ENCODE data around the gene NRXN3. TPM values are rescaled to one million over a fixed set of nuclear protein-coding genes. Genes with fewer than 3 reads are reported as not detected.

The NRXN3 gene
- total RNA-seq, 4 donors from 2014 or later: 0.19 to 1.4 (median 0.40) TPM

GRCh38 chr14:78282437-78282836, 112.3 kb downstream of the NRXN3 start:
- DNase-seq (ENCODE audit: low spot score): no peak
- ATAC-seq (ENCODE audit: low FRiP score): no peak
- TF ChIP-seq CTCF (IDR thresholded peaks at IDR 0.05): no peak

GRCh38 chr14:78286210-78286609, 116.0 kb downstream of the NRXN3 start:
- ATAC-seq (ENCODE audit: low FRiP score) (no peak), DNase-seq (ENCODE audit: low spot score) (no peak)
- no peak for TF ChIP-seq CTCF (IDR thresholded peaks at IDR 0.05)

DNA sequence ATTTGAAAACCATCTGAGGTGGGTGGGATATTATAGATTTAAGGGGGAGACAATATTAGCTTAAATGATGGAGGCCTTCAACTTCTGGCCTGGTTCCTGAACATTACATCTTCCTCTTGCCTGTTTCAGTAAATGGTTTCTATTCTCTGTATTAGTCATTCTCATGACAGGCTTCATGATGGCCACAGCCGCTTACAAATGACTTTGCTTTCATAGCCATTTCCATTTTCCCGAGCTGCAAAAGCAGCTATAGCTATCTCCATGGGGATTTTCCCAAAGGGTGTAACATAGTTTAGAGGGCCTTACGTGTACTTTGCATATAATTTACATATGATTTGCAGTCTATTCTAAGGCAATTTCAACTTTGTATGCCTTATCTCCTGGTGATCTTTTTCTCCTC, 121.8 kb downstream of the NRXN3 start:
- no peak for DNase-seq (ENCODE audit: low spot score)
- TF ChIP-seq CTCF (IDR thresholded peaks at IDR 0.05): no peak
- ATAC-seq (ENCODE audit: low FRiP score): no peak

DNA sequence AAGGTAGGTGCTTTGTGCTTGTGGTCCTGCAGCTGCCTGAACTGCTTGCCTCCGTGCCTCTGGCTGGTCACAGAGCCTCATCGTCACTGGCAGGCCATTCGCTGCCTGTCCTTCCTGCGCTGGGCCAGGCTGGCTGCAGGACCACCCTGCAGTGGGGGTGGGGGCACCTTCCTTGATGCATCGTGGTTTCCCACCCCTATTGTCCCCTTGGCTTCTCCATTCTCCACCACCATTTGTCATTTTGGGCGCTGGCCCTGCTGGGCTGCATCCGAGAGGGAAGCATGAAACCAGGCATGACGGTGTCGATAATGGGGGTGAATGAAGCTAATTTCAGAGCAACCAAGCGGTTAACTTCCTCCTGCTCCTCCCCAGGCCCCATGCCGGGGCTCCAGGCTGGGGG, 127.7 kb downstream of the NRXN3 start:
- ATAC-seq (ENCODE audit: low FRiP score): no peak
- no peak for TF ChIP-seq CTCF (IDR thresholded peaks at IDR 0.05)
- no peak for DNase-seq (ENCODE audit: low spot score)

- ATAC-seq (ENCODE audit: low FRiP score): no peak
- TF ChIP-seq CTCF (IDR thresholded peaks at IDR 0.05): no peak
- DNase-seq (ENCODE audit: low spot score): no peak
Observed at GRCh38 chr14:78298298-78298697, 128.1 kb downstream of the NRXN3 start.

DNA sequence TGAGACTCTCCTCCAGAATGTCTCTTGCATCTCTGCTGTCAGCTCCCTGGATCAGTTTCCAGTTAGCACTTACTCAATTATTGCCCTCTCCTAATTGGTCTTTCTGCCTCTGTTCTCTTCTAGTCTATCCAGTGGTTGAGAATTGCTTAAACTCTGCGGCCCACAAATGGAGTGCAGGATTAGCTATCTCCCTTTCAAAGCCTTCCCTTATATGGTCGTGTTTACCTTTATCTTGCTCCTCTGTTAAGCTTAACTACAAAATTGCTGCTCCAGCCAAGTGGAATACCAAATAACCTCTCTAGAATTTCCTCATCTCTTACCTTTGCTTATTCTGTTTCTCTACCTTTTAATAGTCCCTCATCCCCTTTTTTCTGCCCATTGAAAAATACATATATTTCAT, 132.7 kb downstream of the NRXN3 start:
- no peak for TF ChIP-seq CTCF (IDR thresholded peaks at IDR 0.05)
- no peak for ATAC-seq (ENCODE audit: low FRiP score)
- DNase-seq (ENCODE audit: low spot score): no peak

GRCh38 chr14:78307671-78308070, 137.5 kb downstream of the NRXN3 start:
- no peak for ATAC-seq (ENCODE audit: low FRiP score)
- no peak for TF ChIP-seq CTCF (IDR thresholded peaks at IDR 0.05)
- DNase-seq (ENCODE audit: low spot score): no peak

All from omental fat pad (tissue), 4 donors.